Measurements from ENCODE around the gene SMIM17.

SMIM17 gene

DNA sequence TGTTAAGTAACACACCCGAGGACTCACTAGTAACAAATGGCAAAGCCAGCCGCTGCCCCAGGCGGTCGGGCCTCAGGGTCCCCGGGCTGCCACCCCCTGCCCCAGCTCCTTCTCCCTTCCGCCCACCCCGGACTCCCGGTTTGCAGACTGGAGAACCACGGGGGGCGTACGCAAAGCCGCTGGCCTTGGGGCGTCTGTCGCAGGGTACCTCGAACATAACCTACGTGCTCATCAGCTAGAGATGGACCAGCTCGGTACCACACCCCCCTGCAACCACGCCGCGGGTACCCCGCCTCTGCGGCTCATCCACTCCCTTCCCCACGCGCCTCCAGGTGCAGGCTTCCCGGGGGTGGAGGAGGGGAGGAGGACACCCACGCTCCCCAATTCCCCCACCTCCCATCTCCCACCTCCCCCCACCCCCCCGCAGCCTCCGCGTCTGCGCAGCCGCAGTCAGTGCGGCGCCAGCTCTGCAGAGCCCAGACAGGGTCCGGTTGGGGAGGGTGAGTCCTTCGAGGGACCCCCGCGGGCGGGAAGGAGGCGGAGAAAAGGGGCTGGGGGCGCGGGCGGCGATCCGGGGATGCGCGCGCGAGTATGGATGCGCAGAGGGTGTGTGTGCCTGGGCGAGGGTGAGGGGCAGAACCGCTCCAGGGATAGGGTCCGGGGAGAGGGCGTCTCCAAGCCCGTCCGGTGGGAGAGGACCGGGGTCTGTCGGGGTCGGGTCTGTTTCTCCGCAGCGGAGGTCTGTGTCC lies at the start of gene SMIM17:
Gene SMIM17 (plus strand): TSS at position 449 of the 749 bp plus-strand sequence. CDS start 2,509 bp downstream, outside the sequence.
- no peak for DNase-seq

DNA sequence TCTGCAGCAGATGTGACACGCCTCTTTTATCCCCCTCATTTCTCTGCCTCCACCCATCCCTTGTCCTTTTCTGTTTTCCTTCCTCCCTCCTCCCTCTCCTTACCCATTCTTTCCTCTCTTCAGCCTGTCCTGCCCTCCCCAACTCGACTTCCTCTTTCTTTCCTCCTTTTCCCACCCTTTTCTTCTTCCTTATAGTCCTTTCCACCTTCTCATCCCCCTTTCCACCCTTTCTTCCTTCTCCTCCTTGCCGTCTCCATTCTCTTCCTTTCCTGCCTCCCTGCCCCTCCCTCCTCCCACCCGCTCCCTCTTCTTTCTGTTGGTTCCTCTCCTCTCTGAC lies 48.5 kb upstream of the SMIM17 start:
- no peak for DNase-seq

DNA sequence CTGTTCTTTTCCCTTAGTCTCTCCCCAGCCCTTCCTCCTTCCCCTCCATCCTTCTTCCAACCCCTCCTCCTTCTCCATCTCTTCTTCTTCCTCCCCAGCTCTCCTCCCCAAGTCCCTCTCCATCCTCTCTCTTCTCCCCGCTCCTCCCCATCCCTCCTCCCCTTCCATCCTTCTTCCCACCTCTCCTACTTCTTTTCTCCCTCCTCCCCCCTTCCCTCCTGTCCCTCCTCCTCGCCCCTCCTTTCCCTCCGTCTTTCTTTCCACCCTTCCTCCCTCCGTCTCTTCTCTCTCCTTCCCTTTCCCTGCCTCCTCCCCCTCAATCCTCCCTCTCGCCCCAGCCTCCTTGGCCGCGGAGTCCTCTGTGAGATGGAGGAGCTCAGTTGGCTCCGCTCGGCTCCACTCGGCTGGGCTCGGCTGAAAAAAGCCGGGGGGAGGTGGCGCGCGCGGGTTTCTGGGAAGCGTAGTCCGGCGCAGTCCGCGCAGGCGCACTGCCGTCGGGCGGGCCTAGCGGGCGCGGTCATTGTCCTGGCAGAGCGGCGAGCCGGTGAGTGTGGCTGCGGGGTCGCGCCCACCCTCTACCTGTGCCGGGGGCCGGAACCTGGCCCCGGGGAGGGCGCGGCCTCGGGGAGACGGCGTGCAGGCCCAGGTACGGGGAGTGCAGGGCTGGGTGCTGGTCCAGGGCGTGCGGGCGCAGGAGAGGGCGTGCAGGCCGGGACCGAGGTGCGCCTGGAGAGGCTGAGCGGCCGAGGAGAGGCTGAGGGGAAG lies 48.0 kb upstream of the SMIM17 start, which contains the start of gene ZNF71:
Gene ZNF71 (plus strand): TSS at position 520 of the 765 bp plus-strand sequence. CDS start 6,257 bp downstream, outside the sequence.
- DNase-seq, result peak; percentile 89

DNA sequence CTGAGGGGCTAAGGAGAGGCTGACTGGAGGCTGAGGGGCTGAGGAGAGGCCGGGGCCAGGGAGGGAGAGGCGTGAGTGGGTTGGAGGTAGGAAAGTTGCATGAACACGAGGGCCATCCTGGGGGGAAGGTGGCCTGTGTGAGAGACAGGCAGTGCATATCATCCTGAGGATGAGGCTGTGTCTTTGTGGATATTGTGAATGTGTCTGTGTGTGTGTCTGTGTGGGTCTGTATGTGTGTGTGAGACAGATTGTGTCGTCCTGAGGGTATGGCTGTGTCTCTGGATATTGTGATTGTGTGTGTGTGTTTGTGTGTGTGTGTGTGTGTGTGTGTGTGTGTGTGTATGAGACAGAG lies 47.4 kb upstream of the SMIM17 start:
- no peak for DNase-seq

- DNase-seq, result no peak
These were observed 46.3 kb upstream of the SMIM17 start for GRCh38 chr19:56596676-56597075.

DNA sequence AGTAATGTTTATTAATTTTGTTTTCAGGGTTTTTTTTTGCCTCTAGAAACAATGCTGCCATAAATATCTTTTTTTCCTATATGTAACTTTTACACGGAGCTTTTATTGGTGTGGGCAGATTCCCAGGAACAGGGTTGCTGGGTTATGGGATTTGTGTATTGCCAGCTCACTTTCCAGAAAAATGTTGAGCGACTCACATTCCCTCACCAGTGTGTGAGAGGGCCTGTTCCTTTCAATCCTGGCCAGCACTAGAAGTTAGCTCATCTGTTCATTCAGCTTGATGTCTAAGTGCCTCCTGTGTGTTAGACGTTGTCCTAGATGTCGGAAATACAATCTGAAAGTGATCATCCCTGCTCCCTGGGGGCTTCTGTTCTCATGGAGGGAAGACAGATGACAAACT lies 45.3 kb upstream of the SMIM17 start:
- no peak for DNase-seq

DNA sequence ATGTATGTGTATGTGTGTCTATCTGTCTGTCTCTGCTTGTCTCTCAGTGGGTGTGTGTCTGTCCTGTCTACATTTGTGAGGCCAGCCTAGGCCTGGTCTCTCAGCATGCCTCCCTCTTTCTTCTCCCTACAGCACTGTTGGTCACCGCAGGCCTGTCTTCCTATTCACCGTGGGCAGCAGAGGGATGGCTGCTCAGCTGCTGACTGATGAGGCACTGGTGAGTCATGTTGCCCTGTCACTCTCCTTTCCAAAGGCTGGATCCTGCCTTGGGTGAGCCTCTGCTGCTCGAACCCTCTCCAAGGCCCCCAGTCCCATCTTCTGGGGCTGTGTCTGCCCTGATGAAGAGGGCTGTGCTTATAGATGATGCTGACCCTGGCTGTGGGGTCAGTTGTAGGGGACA lies 41.6 kb upstream of the SMIM17 start:
- DNase-seq, result no peak

DNA sequence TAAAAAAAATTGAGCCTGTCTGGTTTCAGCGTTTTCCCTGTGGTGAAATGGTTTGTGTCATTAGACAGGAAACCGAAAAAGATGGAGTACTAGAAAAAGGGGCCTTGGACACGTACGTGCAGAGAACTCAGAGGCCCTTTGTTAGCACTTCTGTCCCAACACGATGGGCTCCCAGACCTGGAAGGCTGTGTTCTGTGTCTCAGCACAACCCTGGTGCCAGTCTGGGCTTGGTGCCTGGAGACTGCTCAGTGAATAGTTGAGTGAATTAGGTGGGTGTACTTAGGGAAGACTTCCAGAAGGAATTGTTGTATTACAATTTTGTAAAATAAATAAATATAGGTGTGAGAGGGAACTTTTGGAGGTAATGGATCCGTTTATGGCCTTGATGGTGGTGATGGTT lies 39.1 kb upstream of the SMIM17 start:
- no peak for DNase-seq

- no peak for DNase-seq
These were observed 34.5 kb upstream of the SMIM17 start for GRCh38 chr19:56608274-56608964.

GRCh38 chr19:56611288-56611687 lies 31.7 kb upstream of the SMIM17 start:
- DNase-seq, result no peak

DNA sequence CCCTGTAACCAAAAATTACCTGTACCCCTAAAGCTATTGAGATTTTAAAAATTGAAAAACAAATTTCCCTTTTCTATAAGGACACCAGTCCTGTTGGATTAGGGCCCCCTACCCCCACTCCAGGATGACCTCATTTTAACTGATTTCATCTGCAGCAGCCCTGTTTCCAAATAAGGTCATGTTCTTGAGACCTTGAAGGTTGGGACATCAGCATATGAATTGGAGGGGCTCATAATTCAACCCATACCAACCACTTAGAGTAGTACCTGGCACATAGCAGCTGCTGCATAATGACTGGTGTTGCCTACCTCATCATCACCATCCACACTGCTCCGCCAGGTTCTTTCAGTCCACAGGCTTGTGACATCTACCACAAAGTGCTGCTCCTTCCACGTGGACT lies 30.2 kb upstream of the SMIM17 start:
- no peak for DNase-seq

- DNase-seq, result no peak
These were observed 29.3 kb upstream of the SMIM17 start for GRCh38 chr19:56613639-56614038.

DNA sequence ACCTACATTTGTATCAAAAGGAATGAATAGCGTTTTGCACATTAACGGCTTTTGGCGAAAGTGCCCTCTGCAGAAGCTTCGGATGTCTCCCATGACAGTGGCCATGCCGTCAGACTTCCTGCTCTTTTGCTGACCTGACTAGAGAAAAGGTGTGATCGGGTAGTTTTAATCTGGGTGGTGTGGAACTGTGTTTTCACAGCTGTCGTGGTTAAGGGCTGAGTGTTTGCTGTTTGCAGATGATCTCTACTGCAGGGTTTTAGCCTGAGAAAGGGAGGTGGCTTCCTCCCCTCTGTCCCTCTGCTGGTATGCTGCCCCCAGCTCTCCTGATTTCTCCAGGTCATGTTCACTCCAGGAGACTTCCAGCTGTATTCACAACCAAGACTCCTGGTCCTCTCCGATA lies 25.4 kb upstream of the SMIM17 start:
- DNase-seq, result no peak

- no peak for DNase-seq
These were observed 23.8 kb upstream of the SMIM17 start for GRCh38 chr19:56619121-56619520.

DNA sequence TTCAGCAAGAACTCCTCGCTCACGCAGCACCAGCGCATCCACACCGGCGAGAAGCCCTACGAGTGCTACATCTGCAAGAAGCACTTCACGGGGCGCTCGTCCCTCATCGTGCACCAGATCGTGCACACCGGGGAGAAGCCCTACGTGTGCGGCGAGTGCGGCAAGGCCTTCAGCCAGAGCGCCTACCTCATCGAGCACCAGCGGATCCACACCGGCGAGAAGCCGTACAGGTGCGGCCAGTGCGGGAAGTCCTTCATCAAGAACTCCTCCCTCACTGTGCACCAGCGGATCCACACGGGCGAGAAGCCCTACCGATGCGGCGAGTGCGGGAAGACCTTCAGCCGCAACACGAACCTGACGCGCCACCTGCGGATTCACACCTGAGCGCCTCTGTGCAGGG lies 20.6 kb upstream of the SMIM17 start:
- no peak for DNase-seq

GRCh38 chr19:56623006-56623405 lies 20.0 kb upstream of the SMIM17 start:
- DNase-seq, result no peak

DNA sequence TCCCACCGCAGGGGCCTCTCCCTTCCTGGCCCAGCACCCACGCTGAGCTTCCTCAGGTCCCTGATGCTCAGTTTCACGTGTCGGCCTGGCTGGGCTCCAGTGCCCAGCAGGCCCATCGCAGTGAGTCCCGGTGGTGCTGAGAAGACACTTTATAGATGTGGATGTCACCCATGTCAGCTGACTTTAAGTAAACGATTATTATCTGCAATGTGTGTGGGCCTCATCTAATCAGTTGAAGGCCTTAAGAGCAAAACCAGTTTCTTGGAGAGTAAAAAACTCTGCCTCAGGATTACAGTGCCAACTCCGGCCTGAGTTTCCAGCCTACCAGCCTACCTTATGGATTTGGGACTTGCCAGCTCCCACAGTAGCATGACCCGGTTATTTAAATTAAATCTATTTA lies 17.3 kb upstream of the SMIM17 start:
- DNase-seq, result no peak

GRCh38 chr19:56633021-56633420 lies 9.9 kb upstream of the SMIM17 start:
- DNase-seq, result no peak

DNA sequence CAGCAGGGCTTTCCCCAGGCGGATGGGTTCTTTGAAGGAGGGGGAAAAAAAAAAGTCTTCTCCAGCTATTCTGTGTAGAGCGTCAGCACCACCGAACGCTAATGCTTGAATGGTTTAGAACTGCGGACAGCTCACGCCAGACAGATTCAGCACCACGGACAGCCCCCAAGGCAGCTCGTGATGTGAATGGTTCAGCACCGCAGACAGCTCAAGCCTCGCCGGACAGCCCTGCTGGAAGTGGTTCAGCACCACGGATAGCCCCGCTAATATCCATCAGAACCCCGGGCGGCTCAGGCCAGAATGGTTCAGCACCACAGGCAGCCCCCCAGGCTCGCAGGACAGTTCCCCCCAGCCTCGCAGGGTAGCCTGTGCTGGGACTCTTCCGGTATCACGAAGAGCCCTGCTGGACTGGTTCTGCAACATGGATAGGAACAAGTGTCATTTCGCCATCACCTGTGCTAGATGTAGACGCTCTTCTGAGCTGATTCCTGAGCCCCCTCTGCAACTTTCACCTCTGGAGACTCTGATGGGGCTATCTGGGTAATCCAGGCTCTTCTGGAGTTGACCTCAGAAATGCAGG lies 4.9 kb upstream of the SMIM17 start:
- no peak for DNase-seq

DNA sequence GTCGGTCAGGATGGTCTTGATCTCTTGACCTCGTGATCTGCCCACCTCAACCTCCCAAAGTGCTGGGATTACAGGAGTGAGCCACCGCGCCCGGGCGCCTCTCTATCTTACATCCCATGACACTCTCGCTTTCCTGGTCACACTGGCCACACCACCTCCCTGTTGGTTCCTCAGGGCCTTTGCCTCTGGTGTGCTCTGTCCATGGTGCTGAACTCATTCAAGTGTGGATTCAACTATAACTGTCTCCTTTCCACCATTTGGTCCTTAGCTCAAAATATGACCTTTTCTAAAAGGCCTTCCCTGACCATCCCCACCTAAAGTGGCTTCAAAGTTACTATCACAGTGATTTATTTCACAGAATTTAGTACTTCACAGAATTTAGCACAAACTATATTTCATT lies 3.7 kb upstream of the SMIM17 start:
- no peak for DNase-seq

- no peak for DNase-seq
These were observed 549 bp downstream of the SMIM17 start for GRCh38 chr19:56643460-56643955.

- no peak for DNase-seq
These were observed 11.2 kb downstream of the SMIM17 start for GRCh38 chr19:56654151-56654550.

- no peak for DNase-seq
These were observed 17.6 kb downstream of the SMIM17 start for GRCh38 chr19:56660381-56661107.

Measured in CD4-positive, alpha-beta T cell treated with Interleukin-6 for 4 hours (primary cell).